K562 (cell line): ENCODE measurements around the gene GABBR1. TPM values are rescaled to one million over a fixed set of nuclear protein-coding genes. Genes with fewer than 3 reads are reported as not detected.

Experiments
- BCLAF1 ChIP-seq, 2 experiments: fragments of 450-650 bp in 1 of 2; IDR thresholded peaks; 2 replicates each; pipeline ENCODE4 v1.6.1; 2011 to 2017; ENCODE audit warnings: low read depth in 2 of 2, antibody characterized with exemption in 1 of 2, borderline replicate concordance in 1 of 2, low read length in 1 of 2, mild to moderate bottlenecking in 1 of 2, mixed read lengths in 1 of 2; ENCODE audit not compliant: control insufficient read depth in 1 of 2
- CBX2 ChIP-seq: fragments of 200-600 bp; sonication (generic); IDR thresholded peaks from one replicate; pipeline ENCODE4 v1.6.1; 2012; ENCODE audit warnings: mild to moderate bottlenecking, low read length, inconsistent platforms; ENCODE audit not compliant: insufficient read depth, poor library complexity, severe bottlenecking
- E4F1 ChIP-seq: fragments of 250-450 bp; sonication (Bioruptor Pico); IDR thresholded peaks from 2 replicates; pipeline ENCODE4 v1.5.0; 2021; ENCODE audit warnings: mild to moderate bottlenecking, borderline replicate concordance
- FOXA1 ChIP-seq: fragments of 450-650 bp; IDR thresholded peaks from 2 replicates; pipeline ENCODE4 v1.6.1; 2016; ENCODE audit warnings: mild to moderate bottlenecking, borderline replicate concordance
- GABPA ChIP-seq: fragments of 200-800 bp; sonication (Bioruptor generic); conservative IDR thresholded peaks from 2 replicates; pipeline ENCODE4 v1.6.1; 2016; ENCODE audit warnings: low read depth, missing genetic modification characterization, missing compliant biosample characterization
- GTF2E2 ChIP-seq: fragments of 200-800 bp; sonication (Bioruptor generic); IDR thresholded peaks from 2 replicates; pipeline ENCODE4 v1.6.1; 2016; ENCODE audit warnings: missing genetic modification characterization, missing compliant biosample characterization
- JUND ChIP-seq, 2 experiments: IDR thresholded peaks; 2 replicates in 1 of 2; 3 replicates in 1 of 2; pipeline ENCODE4 v1.6.1; 2011; ENCODE audit warnings: borderline replicate concordance in 2 of 2, low read depth in 2 of 2, low read length in 2 of 2, improper control_type of control experiment in 1 of 2, missing biosample characterization in 1 of 2, missing genetic modification characterization in 1 of 2, missing genetic modification reagents in 1 of 2
- MNT ChIP-seq, 2 experiments: fragments of 450-650 bp; conservative IDR thresholded peaks; 2 replicates each; pipeline ENCODE4 v1.6.1; 2017; ENCODE audit warnings: mild to moderate bottlenecking in 2 of 2, moderate library complexity in 2 of 2
- PRMT5 ChIP-seq: sonication (generic); formaldehyde crosslinking; IDR thresholded peaks from 2 replicates; pipeline ENCODE4 v1.5.0; 2020; ENCODE audit warnings: missing genetic modification reagents
- PTRF ChIP-seq: fragments of 450-650 bp; IDR thresholded peaks from 2 replicates; pipeline ENCODE4 v1.6.1; 2016; ENCODE audit warnings: mild to moderate bottlenecking, missing genetic modification characterization, missing compliant biosample characterization
- RBM39 ChIP-seq: fragments of 200-400 bp; formaldehyde crosslinking; optimal IDR thresholded peaks from 2 replicates; pipeline ENCODE3; 2018; ENCODE audit warnings: low read depth, low read length
- SIRT6 ChIP-seq: IDR thresholded peaks from one replicate; pipeline ENCODE4 v1.6.1; 2012; ENCODE audit warnings: low read depth, mild to moderate bottlenecking, control low read depth, inconsistent platforms, low read length, moderate library complexity
- USF2 ChIP-seq: sonication (generic); formaldehyde crosslinking; IDR thresholded peaks from 2 replicates; pipeline ENCODE4 v1.5.0; 2020; ENCODE audit warnings: missing genetic modification reagents
- XRCC5 ChIP-seq: fragments of 200-400 bp; formaldehyde crosslinking; IDR thresholded peaks from 2 replicates; pipeline ENCODE4 v1.6.1; 2017; ENCODE audit warnings: low read depth, mild to moderate bottlenecking, low read length
- ZNF699 ChIP-seq: fragments of 250-450 bp; sonication (Bioruptor Pico); IDR thresholded peaks from 2 replicates; pipeline ENCODE4 v1.8.0; 2021; ENCODE audit warnings: mild to moderate bottlenecking, moderate library complexity; ENCODE audit not compliant: insufficient replicate concordance
- ZNF740 ChIP-seq, 3 experiments: fragments of 200-800 bp in 1 of 3; sonication (Bioruptor generic) in 1 of 3; sonication (generic) in 1 of 3; formaldehyde crosslinking in 1 of 3; IDR thresholded peaks; 2 replicates each; pipeline versions ENCODE4 v1.6.1 to v1.8.0; 2016 to 2022; ENCODE audit warnings: mild to moderate bottlenecking in 2 of 3, missing compliant biosample characterization in 2 of 3, missing genetic modification characterization in 2 of 3, missing genetic modification reagents in 1 of 3
- polyA plus RNA-seq, 8 experiments: library from polyadenylated mRNA; depleted of rRNA in 4 of 8; stranded (reverse) in 5 of 8; unstranded in 3 of 8; fragments of >200 nt; fragmentation: Nextera tagmentation in 2 of 8; fragmentation: Illumina TruSeq in 1 of 8; extraction: Ambion mirVana in 2 of 8; extraction: Trizol in 1 of 8; gene quantifications; 2 replicates each; pipeline versions ENCODE4 v1.2.1 to v1.2.3, GENCODE V29; 2011 to 2014; ENCODE audit warnings: inconsistent platforms in 1 of 8, missing spikeins in 1 of 8
- total RNA-seq, 7 experiments: library from RNA; depleted of rRNA in 6 of 7; stranded (reverse); fragments of >200 nt in 6 of 7; fragmentation: Illumina TruSeq in 2 of 7; extraction: Trizol in 2 of 7; gene quantifications; 2 replicates each; pipeline versions ENCODE4 v1.2.1 to v1.2.3, GENCODE V29; 2011 to 2021; ENCODE audit warnings: low replicate concordance in 1 of 7

The GABBR1 gene
- total and polyA plus RNA-seq, 9 of the 15 experiments (the other 6 are each of a cell fraction or from before 2014, with no cell fraction given): 2.2 to 48.3 (median 20.8) TPM

- TF ChIP-seq MNT (conservative IDR thresholded peaks at IDR 0.05) (peak in 1 of 2 experiments; percentile 63; a peak in 1 of 4 replicates), GTF2E2 (tag) (no peak), PTRF (tag) (no peak), E4F1 (no peak), FOXA1 (no peak), GABPA (no peak), ZNF740 (CRISPR knock-in tag; IDR thresholded peaks at IDR 0.05) (no peak), ZNF740 (tag; IDR thresholded peaks at IDR 0.05) (no peak), CBX2 (no peak), JUND (IDR thresholded peaks at IDR 0.05; ENCODE audit: borderline replicate concordance, low read depth, low read length) (no peak), JUND (tag; IDR thresholded peaks at IDR 0.05; ENCODE audit: borderline replicate concordance, low read depth, low read length) (no peak), SIRT6 (no peak), XRCC5 (no peak), ZNF699 (no peak), RBM39 (no peak), BCLAF1 (IDR thresholded peaks at IDR 0.05; ENCODE audit: borderline replicate concordance in 1 of 2, control insufficient read depth in 1 of 2, low read depth in 2 of 2, low read length in 1 of 2) (no peak), USF2 (no peak), PRMT5 (CRISPR knock-in tag) (no peak)
Measured at GRCh38 chr6:29631209-29631810, 1.7 kb downstream of the GABBR1 start (continued).
